ENCODE measurements around the gene ARHGEF10L.

ARHGEF10L gene

GRCh38 chr1:17599954-17600300 is 60.4 kb downstream of the ARHGEF10L start:
- Mint-ChIP-seq H3K9me3 (no peaks in the 10 kb centered on the region), H3K4me1 (ENCODE audit: low read depth in 2 of 2) (peaks cover 0 to 2% of the 10 kb centered on the region in 2 donors), H3K27ac (no peak overlapping the region), H3K36me3 (ENCODE audit: insufficient read depth) (no peaks in the 10 kb centered on the region), H3K4me3 (no peak overlapping the region), H3K27me3 (peaks cover 8 to 45% of the 10 kb centered on the region in 2 donors)
- ATAC-seq (replicated peaks) (no peak), DNase-seq (no peak)

GRCh38 chr1:17600321-17600720 is 60.8 kb downstream of the ARHGEF10L start:
- Mint-ChIP-seq H3K27ac (no peak overlapping the region), H3K4me1 (ENCODE audit: low read depth in 2 of 2) (peaks cover 0 to 2% of the 10 kb centered on the region in 2 donors), H3K36me3 (ENCODE audit: insufficient read depth) (no peaks in the 10 kb centered on the region), H3K4me3 (no peak overlapping the region), H3K9me3 (no peaks in the 10 kb centered on the region), H3K27me3 (peaks cover 8 to 45% of the 10 kb centered on the region in 2 donors)
- ATAC-seq (replicated peaks) (no peak), DNase-seq (no peak)

- no peak overlapping the region for H3K27ac Mint-ChIP-seq
- H3K9me3 Mint-ChIP-seq, result no peaks in the 10 kb centered on the region
- DNase-seq (no peak), ATAC-seq (replicated peaks) (no peak)
- peaks cover 0 to 2% of the 10 kb centered on the region in 2 donors for H3K4me1 Mint-ChIP-seq (ENCODE audit: low read depth in 2 of 2)
- H3K4me3 Mint-ChIP-seq, result no peak overlapping the region
- peaks cover 8 to 35% of the 10 kb centered on the region in 2 donors for H3K27me3 Mint-ChIP-seq
- no peaks in the 10 kb centered on the region for H3K36me3 Mint-ChIP-seq (ENCODE audit: insufficient read depth)
Observed at GRCh38 chr1:17601643-17602382, 62.3 kb downstream of the ARHGEF10L start.

GRCh38 chr1:17603091-17603841 is 63.8 kb downstream of the ARHGEF10L start:
- DNase-seq, result no peak
- H3K4me3 Mint-ChIP-seq, result no peak overlapping the region
- no peaks in the 10 kb centered on the region for H3K9me3 Mint-ChIP-seq
- H3K36me3 Mint-ChIP-seq (ENCODE audit: insufficient read depth), result no peaks in the 10 kb centered on the region
- no peak overlapping the region for H3K27ac Mint-ChIP-seq
- H3K4me1 Mint-ChIP-seq (ENCODE audit: low read depth in 2 of 2), result peaks cover 0 to 2% of the 10 kb centered on the region in 2 donors
- ATAC-seq (replicated peaks), result no peak
- H3K27me3 Mint-ChIP-seq, result peaks cover 8 to 29% of the 10 kb centered on the region in 2 donors

- no peak overlapping the region for H3K27ac Mint-ChIP-seq
- no peak for ATAC-seq (replicated peaks)
Observed at GRCh38 chr1:17605582-17606344, 66.3 kb downstream of the ARHGEF10L start.

GRCh38 chr1:17606826-17607440 is 67.4 kb downstream of the ARHGEF10L start:
- Mint-ChIP-seq H3K4me3 (no peak overlapping the region), H3K27me3 (peaks cover 8 to 36% of the 10 kb centered on the region in 2 donors), H3K27ac (no peak overlapping the region), H3K36me3 (ENCODE audit: insufficient read depth) (no peaks in the 10 kb centered on the region), H3K4me1 (ENCODE audit: low read depth in 2 of 2) (peaks cover 0 to 2% of the 10 kb centered on the region in 2 donors), H3K9me3 (no peaks in the 10 kb centered on the region)
- ATAC-seq (replicated peaks) (no peak), DNase-seq (peak in 2 of 3 experiments; percentile 5 to 18)

More at GRCh38 chr1:17605582-17606344, 66.3 kb downstream of the ARHGEF10L start:
- Mint-ChIP-seq H3K4me1 (ENCODE audit: low read depth in 2 of 2) (peaks cover 0 to 2% of the 10 kb centered on the region in 2 donors), H3K4me3 (no peak overlapping the region), H3K9me3 (no peaks in the 10 kb centered on the region), H3K27me3 (peaks cover 8 to 27% of the 10 kb centered on the region in 2 donors), H3K36me3 (ENCODE audit: insufficient read depth) (no peaks in the 10 kb centered on the region)
- no peak for DNase-seq

GRCh38 chr1:17607644-17608581 is 68.4 kb downstream of the ARHGEF10L start:
- DNase-seq, result no peak
- Mint-ChIP-seq H3K9me3 (no peaks in the 10 kb centered on the region), H3K4me1 (ENCODE audit: low read depth in 2 of 2) (peaks cover 0 to 2% of the 10 kb centered on the region in 2 donors), H3K4me3 (no peak overlapping the region), H3K36me3 (ENCODE audit: insufficient read depth) (no peaks in the 10 kb centered on the region), H3K27me3 (peaks cover 9 to 32% of the 10 kb centered on the region in 2 donors), H3K27ac (no peak overlapping the region)
- no peak for ATAC-seq (replicated peaks)

GRCh38 chr1:17609529-17609928 is 70.0 kb downstream of the ARHGEF10L start:
- H3K27me3 Mint-ChIP-seq, result peaks cover 11 to 23% of the 10 kb centered on the region in 2 donors
- no peaks in the 10 kb centered on the region for H3K4me1 Mint-ChIP-seq (ENCODE audit: low read depth in 2 of 2)
- no peaks in the 10 kb centered on the region for H3K36me3 Mint-ChIP-seq (ENCODE audit: insufficient read depth)
- H3K4me3 Mint-ChIP-seq, result no peak overlapping the region
- H3K27ac Mint-ChIP-seq, result no peak overlapping the region
- no peaks in the 10 kb centered on the region for H3K9me3 Mint-ChIP-seq
- DNase-seq (no peak), ATAC-seq (replicated peaks) (no peak)

- Mint-ChIP-seq H3K4me3 (no peak overlapping the region), H3K27ac (no peak overlapping the region), H3K36me3 (ENCODE audit: insufficient read depth) (no peaks in the 10 kb centered on the region), H3K4me1 (ENCODE audit: low read depth in 2 of 2) (no peaks in the 10 kb centered on the region), H3K27me3 (peaks cover 11 to 23% of the 10 kb centered on the region in 2 donors), H3K9me3 (no peaks in the 10 kb centered on the region)
- DNase-seq, result no peak
- ATAC-seq (replicated peaks), result no peak
Observed at GRCh38 chr1:17610085-17610484, 70.6 kb downstream of the ARHGEF10L start.

GRCh38 chr1:17610713-17611112 is 71.2 kb downstream of the ARHGEF10L start:
- H3K27me3 Mint-ChIP-seq, result peaks cover 11 to 23% of the 10 kb centered on the region in 2 donors
- no peaks in the 10 kb centered on the region for H3K9me3 Mint-ChIP-seq
- no peak overlapping the region for H3K4me3 Mint-ChIP-seq
- no peaks in the 10 kb centered on the region for H3K36me3 Mint-ChIP-seq (ENCODE audit: insufficient read depth)
- no peaks in the 10 kb centered on the region for H3K4me1 Mint-ChIP-seq (ENCODE audit: low read depth in 2 of 2)
- no peak overlapping the region for H3K27ac Mint-ChIP-seq
- no peak for DNase-seq
- ATAC-seq (replicated peaks), result no peak

- peaks cover 17 to 34% of the 10 kb centered on the region in 2 donors for H3K27me3 Mint-ChIP-seq
- H3K27ac Mint-ChIP-seq, result no peak overlapping the region
- no peaks in the 10 kb centered on the region for H3K4me1 Mint-ChIP-seq (ENCODE audit: low read depth in 2 of 2)
- no peak for ATAC-seq (replicated peaks)
- no peak overlapping the region for H3K4me3 Mint-ChIP-seq
- H3K9me3 Mint-ChIP-seq, result no peaks in the 10 kb centered on the region
- H3K36me3 Mint-ChIP-seq (ENCODE audit: insufficient read depth), result no peaks in the 10 kb centered on the region
- no peak for DNase-seq
Observed at GRCh38 chr1:17611991-17612390, 72.5 kb downstream of the ARHGEF10L start.

- DNase-seq (no peak), ATAC-seq (replicated peaks) (no peak)
- Mint-ChIP-seq H3K4me1 (ENCODE audit: low read depth in 2 of 2) (no peaks in the 10 kb centered on the region), H3K9me3 (no peaks in the 10 kb centered on the region), H3K36me3 (ENCODE audit: insufficient read depth) (no peaks in the 10 kb centered on the region), H3K27ac (no peak overlapping the region), H3K27me3 (peaks cover 17 to 37% of the 10 kb centered on the region in 2 donors), H3K4me3 (no peak overlapping the region)
Observed at GRCh38 chr1:17612831-17613230, 73.3 kb downstream of the ARHGEF10L start.
